IMR-90 (cell line): ENCODE results near the gene ZMYM4. TPM values are rescaled to one million over a fixed set of nuclear protein-coding genes. Genes with fewer than 3 reads are reported as not detected.
A peak's percentile ranks its signal among the peaks of the same experiment; 100 is the strongest.

ENCODE experiments used
- ATAC-seq: fragments of 200-7000 bp; cut with Tn5 transposase; 2 replicates; pipeline ENCODE4 v1.9.1; 2020; ENCODE audit warnings: low read depth, mild to moderate bottlenecking, moderate library complexity
- BruUV-seq: library from RNA; stranded (reverse); fragments of 400-500 nt; replicated peaks from 2 replicates; lab custom pipeline; 2021; lab: Mats Ljungman, UMichigan
- CTCF ChIA-PET: fragments of 300-600 bp; formaldehyde crosslinking; extraction: SDS; loops from one replicate; lab custom pipeline; 2021; ENCODE audit warnings: antibody characterized with exemption; lab: Yijun Ruan, JAX
- POLR2A ChIA-PET: fragments of 300-600 bp; sonication (Branson Sonifier 250); formaldehyde crosslinking; loops from one replicate; lab custom pipeline; 2022; ENCODE audit warnings: antibody characterized with exemption; ENCODE audit not compliant: unreplicated experiment; lab: Charles Lee
- DNase-seq: peaks from one replicate; pipeline ENCODE4 v3.0.0; 2013
- H2AFZ ChIP-seq: replicated peaks from 2 replicates; pipeline ENCODE3; 2013; ENCODE audit warnings: low read length, mild to moderate bottlenecking; ENCODE audit not compliant: poor library complexity
- H2AK5ac ChIP-seq: 2 replicates; pipeline ENCODE4 v1.6.1; 2013; ENCODE audit warnings: low read depth, low read length, inconsistent platforms
- H2AK9ac ChIP-seq: replicated peaks from 2 replicates; pipeline ENCODE3; 2013; ENCODE audit warnings: mild to moderate bottlenecking, low read depth, low read length, moderate library complexity; ENCODE audit not compliant: poor library complexity
- H2BK120ac ChIP-seq: 2 replicates; pipeline ENCODE4 v1.6.1; 2013; ENCODE audit warnings: low read depth, low read length, inconsistent platforms
- H2BK15ac ChIP-seq: 3 replicates; pipeline ENCODE4 v1.6.1; 2013; ENCODE audit warnings: low read depth, low read length, inconsistent platforms
- H2BK20ac ChIP-seq: 2 replicates; pipeline ENCODE4 v1.6.1; 2013; ENCODE audit warnings: low read depth, mild to moderate bottlenecking, inconsistent platforms, low read length, moderate library complexity
- H2BK5ac ChIP-seq: 2 replicates; pipeline ENCODE4 v1.6.1; 2013; ENCODE audit warnings: mild to moderate bottlenecking, low read depth, low read length, inconsistent platforms; ENCODE audit not compliant: poor library complexity, severe bottlenecking
- H3K14ac ChIP-seq: replicated peaks from 2 replicates; pipeline ENCODE4 v1.6.1; 2013; ENCODE audit warnings: low read depth, low read length, inconsistent platforms
- H3K18ac ChIP-seq: 2 replicates; pipeline ENCODE4 v1.6.1; 2013; ENCODE audit warnings: low read depth, low read length, control low read depth
- H3K23ac ChIP-seq: 2 replicates; pipeline ENCODE4 v1.6.1; 2013; ENCODE audit warnings: low read depth, low read length, inconsistent platforms
- H3K27ac ChIP-seq: 2 replicates; pipeline ENCODE4 v1.5.1; 2013; ENCODE audit warnings: mild to moderate bottlenecking, control low read depth, low read length; ENCODE audit not compliant: insufficient read depth
- H3K27me3 ChIP-seq: 2 replicates; pipeline ENCODE4 v1.6.1; 2013; ENCODE audit warnings: low read length; ENCODE audit not compliant: control insufficient read depth, insufficient read depth
- H3K36me3 ChIP-seq: 2 replicates; pipeline ENCODE4 v1.6.1; 2013; ENCODE audit warnings: low read length, mixed read lengths; ENCODE audit not compliant: control insufficient read depth, insufficient read depth
- H3K4ac ChIP-seq: 2 replicates; pipeline ENCODE4 v1.6.1; 2013; ENCODE audit warnings: low read depth, low read length, inconsistent platforms
- H3K4me1 ChIP-seq: 2 replicates; pipeline ENCODE4 v1.6.1; 2013; ENCODE audit warnings: low read length, mixed read lengths; ENCODE audit not compliant: control insufficient read depth, insufficient read depth
- H3K4me2 ChIP-seq: 2 replicates; pipeline ENCODE4 v1.6.1; 2013; ENCODE audit warnings: low read depth, mild to moderate bottlenecking, control low read depth, low read length, moderate library complexity
- H3K4me3 ChIP-seq: 2 replicates; pipeline ENCODE4 v1.5.1; 2013; ENCODE audit warnings: low read depth, mild to moderate bottlenecking, control low read depth, low read length, moderate library complexity; ENCODE audit not compliant: insufficient read depth
- H3K56ac ChIP-seq: 2 replicates; pipeline ENCODE4 v1.6.1; 2013; ENCODE audit warnings: low read length, inconsistent platforms; ENCODE audit not compliant: insufficient read depth; ENCODE audit errors: extremely low read depth
- H3K79me1 ChIP-seq, 2 experiments: 2 replicates each; pipeline ENCODE4 v1.6.1; 2013; ENCODE audit warnings: low read length in 2 of 2, inconsistent platforms in 1 of 2, low read depth in 1 of 2
- H3K9ac ChIP-seq: 2 replicates; pipeline ENCODE4 v1.6.1; 2013; ENCODE audit warnings: low read depth, low read length, control low read depth
- H3K9me1 ChIP-seq: 2 replicates; pipeline ENCODE4 v1.6.1; 2013; ENCODE audit warnings: low read length, inconsistent platforms; ENCODE audit not compliant: insufficient read depth
- H3K9me3 ChIP-seq: 2 replicates; pipeline ENCODE4 v1.6.1; 2013; ENCODE audit warnings: low read length; ENCODE audit not compliant: control insufficient read depth, insufficient read depth
- H4K20me1 ChIP-seq: 2 replicates; pipeline ENCODE4 v1.6.1; 2013; ENCODE audit warnings: low read length, inconsistent platforms; ENCODE audit not compliant: insufficient read depth
- H4K5ac ChIP-seq: 2 replicates; pipeline ENCODE4 v1.6.1; 2013; ENCODE audit warnings: mild to moderate bottlenecking, low read depth, low read length, control low read depth
- H4K8ac ChIP-seq, 2 experiments: 2 replicates each; pipeline ENCODE4 v1.6.1; 2013; ENCODE audit warnings: low read depth in 2 of 2, low read length in 2 of 2, control low read depth in 1 of 2, inconsistent platforms in 1 of 2
- H4K91ac ChIP-seq: 2 replicates; pipeline ENCODE4 v1.6.1; 2013; ENCODE audit warnings: low read depth, low read length, inconsistent platforms; ENCODE audit not compliant: insufficient read depth
- BHLHE40 ChIP-seq: fragments of 150-350 bp; IDR thresholded peaks from 2 replicates; pipeline ENCODE4 v1.6.1; 2016; ENCODE audit warnings: mild to moderate bottlenecking, low read depth, low read length
- CEBPB ChIP-seq: IDR thresholded peaks from 2 replicates; pipeline ENCODE4 v1.6.1; 2012; ENCODE audit warnings: low read depth, low read length, improper control_type of control experiment
- CHD1 ChIP-seq: IDR thresholded peaks from 2 replicates; pipeline ENCODE4 v1.6.1; 2012; ENCODE audit warnings: low read depth, low read length, improper control_type of control experiment
- FOS ChIP-seq: fragments of 150-350 bp; IDR thresholded peaks from 2 replicates; pipeline ENCODE4 v1.6.1; 2016; ENCODE audit warnings: low read depth, low read length
- MAFK ChIP-seq: IDR thresholded peaks from 2 replicates; pipeline ENCODE4 v1.6.1; 2012; ENCODE audit warnings: low read depth, low read length, improper control_type of control experiment
- MAZ ChIP-seq: IDR thresholded peaks from 2 replicates; pipeline ENCODE4 v1.6.1; 2012; ENCODE audit warnings: low read depth, mild to moderate bottlenecking, low read length, improper control_type of control experiment, moderate library complexity, borderline replicate concordance
- MXI1 ChIP-seq: IDR thresholded peaks from 2 replicates; pipeline ENCODE4 v1.6.1; 2012; ENCODE audit warnings: low read depth, mild to moderate bottlenecking, low read length, moderate library complexity, borderline replicate concordance
- NFE2L2 ChIP-seq: fragments of 150-350 bp; IDR thresholded peaks from 2 replicates; pipeline ENCODE4 v1.6.1; 2016; ENCODE audit warnings: low read depth, mild to moderate bottlenecking, low read length
- POLR2A ChIP-seq: IDR thresholded peaks from 2 replicates; pipeline ENCODE4 v1.6.1; 2012; ENCODE audit warnings: mild to moderate bottlenecking, low read depth, low read length
- RAD21 ChIP-seq: IDR thresholded peaks from 2 replicates; pipeline ENCODE4 v1.6.1; 2012; ENCODE audit warnings: low read length, improper control_type of control experiment
- RCOR1 ChIP-seq: IDR thresholded peaks from 2 replicates; pipeline ENCODE4 v1.6.1; 2012; ENCODE audit warnings: mild to moderate bottlenecking, low read length, improper control_type of control experiment; ENCODE audit not compliant: insufficient replicate concordance
- RFX5 ChIP-seq: IDR thresholded peaks from 2 replicates; pipeline ENCODE4 v1.8.0; 2012; ENCODE audit warnings: low read depth, mild to moderate bottlenecking, low read length, moderate library complexity
- SMC3 ChIP-seq: fragments of 150-350 bp; IDR thresholded peaks from 2 replicates; pipeline ENCODE4 v1.6.1; 2016; ENCODE audit warnings: low read depth, mild to moderate bottlenecking, antibody characterized with exemption, low read length, moderate library complexity
- WGBS, 2 experiments: methylation state at CpG; one replicate each; pipeline versions ENCODE4 v1.1.5 to v1.1.7; 2013; ENCODE audit warnings: missing lambda C conversion rate in 2 of 2; ENCODE audit not compliant: insufficient read length in 1 of 2; ENCODE audit errors: extremely low coverage in 2 of 2; 5-methylcytosine and 5-hydroxymethylcytosine counted together
- dilution Hi-C: fragments of 300-500 bp; cut with HindIII; formaldehyde crosslinking; loops from one replicate; pipeline ENCODE4 v1.14.3; 2018; ENCODE audit warnings: low sequenced_read_pairs; ENCODE audit not compliant: unreplicated experiment
- in situ Hi-C: fragments of 300-500 bp; cut with MboI; formaldehyde crosslinking; loops from 3 replicates; pipeline ENCODE4 v1.14.3; 2019; ENCODE audit warnings: low sequenced_read_pairs, inconsistent platforms, mixed read lengths
- intact Hi-C: fragments of 100-400 bp; cut with micrococcal nuclease; formaldehyde crosslinking; loops from 2 replicates; pipeline ENCODE4 v1.10.0; 2022
- polyA plus RNA-seq, 3 experiments: library from polyadenylated mRNA; depleted of rRNA; stranded (reverse); fragments of >200 nt; gene quantifications; 2 replicates each; pipeline ENCODE4 v1.2.3, GENCODE V29; 2012; ENCODE audit warnings: low replicate concordance in 1 of 3
- total RNA-seq: library from RNA; depleted of rRNA; stranded (reverse); fragments of >200 nt; gene quantifications from 2 replicates; pipeline ENCODE4 v1.2.3, GENCODE V29; 2012
- TF ChIP-seq, protein P1 (sequence below): conservative IDR thresholded peaks from 2 replicates; pipeline ENCODE4 v1.5.1; 2012; ENCODE audit warnings: mild to moderate bottlenecking, low read depth, low read length, improper control_type of control experiment
- TF ChIP-seq, protein P2 (sequence below): fragments of 150-350 bp; IDR thresholded peaks from 2 replicates; pipeline ENCODE4 v1.6.1; 2016; ENCODE audit warnings: low read depth, mild to moderate bottlenecking, low read length, moderate library complexity, borderline replicate concordance
- TF ChIP-seq, protein P3 (sequence below): fragments of 150-350 bp; IDR thresholded peaks from 2 replicates; pipeline ENCODE4 v1.6.1; 2017; ENCODE audit warnings: mild to moderate bottlenecking, antibody characterized with exemption, low read length, low read depth

The ZMYM4 gene
- total and polyA plus RNA-seq, 2 of the 4 experiments (the other 2 are of a cell fraction), result 14.7 to 53.8 TPM

DNA sequence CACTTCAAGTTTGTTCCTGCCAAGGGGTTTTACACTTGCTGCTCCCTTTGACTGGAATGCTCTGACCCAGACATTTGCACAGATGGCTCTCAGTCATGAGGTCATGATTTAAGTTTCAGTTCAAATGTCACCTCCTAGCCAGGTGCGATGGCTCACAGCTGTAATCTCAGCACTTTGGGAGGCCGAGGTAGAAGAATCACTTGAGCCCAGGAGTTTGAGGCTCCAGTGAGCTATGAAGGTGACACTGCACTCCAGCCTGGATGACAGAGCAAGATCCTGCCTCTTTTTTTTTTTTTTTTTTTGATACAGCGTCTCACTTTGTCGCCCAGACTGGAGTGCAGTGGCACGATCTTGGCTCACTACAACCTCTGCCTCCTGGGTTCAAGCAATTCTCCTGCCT, 4.5 kb upstream of the ZMYM4 start:
- no TSS peak for BruUV-seq
- dilution Hi-C loops, result no loop called here

More for the DNA sequence above, 4.5 kb upstream of the ZMYM4 start:
- Histone ChIP-seq H2AK9ac (no peak overlapping the region), H3K18ac (no peak overlapping the region), H2AK5ac (no peak overlapping the region), H2BK20ac (no peak overlapping the region), H3K9me1 (no peaks in the 10 kb centered on the region), H3K27me3 (no peaks in the 10 kb centered on the region), H3K23ac (no peak overlapping the region), H3K36me3 (no peaks in the 10 kb centered on the region), H2BK15ac (no peak overlapping the region), H3K4ac (no peak overlapping the region), H3K79me1 (peaks cover 0 to 8% of the 10 kb centered on the region in 2 experiments; a peak in 2 of 4 replicates), H4K5ac (no peak overlapping the region), H3K14ac (no peak overlapping the region), H4K20me1 (no peaks in the 10 kb centered on the region), H3K56ac (no peak overlapping the region), H4K91ac (no peak overlapping the region), H3K9me3 (no peaks in the 10 kb centered on the region), H2BK5ac (no peak overlapping the region), H3K9ac (no peak overlapping the region), H3K27ac (no peak overlapping the region), H2BK120ac (no peak overlapping the region), H3K4me3 (no peak overlapping the region), H4K8ac (no peak overlapping the region), H3K4me2 (no peak overlapping the region), H3K4me1 (no peaks in the 10 kb centered on the region), H2AFZ (peak overlapping the region; percentile 40)
- TF ChIP-seq SMC3 (no peak), RCOR1 (no peak), MXI1 (no peak), MAFK (no peak), RFX5 (no peak), BHLHE40 (no peak), RAD21 (no peak), CEBPB (no peak), POLR2A (no peak), CHD1 (no peak), MAZ (no peak), FOS (no peak), NFE2L2 (no peak)
- TF ChIP-seq, protein P1, sequence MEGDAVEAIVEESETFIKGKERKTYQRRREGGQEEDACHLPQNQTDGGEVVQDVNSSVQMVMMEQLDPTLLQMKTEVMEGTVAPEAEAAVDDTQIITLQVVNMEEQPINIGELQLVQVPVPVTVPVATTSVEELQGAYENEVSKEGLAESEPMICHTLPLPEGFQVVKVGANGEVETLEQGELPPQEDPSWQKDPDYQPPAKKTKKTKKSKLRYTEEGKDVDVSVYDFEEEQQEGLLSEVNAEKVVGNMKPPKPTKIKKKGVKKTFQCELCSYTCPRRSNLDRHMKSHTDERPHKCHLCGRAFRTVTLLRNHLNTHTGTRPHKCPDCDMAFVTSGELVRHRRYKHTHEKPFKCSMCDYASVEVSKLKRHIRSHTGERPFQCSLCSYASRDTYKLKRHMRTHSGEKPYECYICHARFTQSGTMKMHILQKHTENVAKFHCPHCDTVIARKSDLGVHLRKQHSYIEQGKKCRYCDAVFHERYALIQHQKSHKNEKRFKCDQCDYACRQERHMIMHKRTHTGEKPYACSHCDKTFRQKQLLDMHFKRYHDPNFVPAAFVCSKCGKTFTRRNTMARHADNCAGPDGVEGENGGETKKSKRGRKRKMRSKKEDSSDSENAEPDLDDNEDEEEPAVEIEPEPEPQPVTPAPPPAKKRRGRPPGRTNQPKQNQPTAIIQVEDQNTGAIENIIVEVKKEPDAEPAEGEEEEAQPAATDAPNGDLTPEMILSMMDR, result no peak
- TF ChIP-seq, protein P2, sequence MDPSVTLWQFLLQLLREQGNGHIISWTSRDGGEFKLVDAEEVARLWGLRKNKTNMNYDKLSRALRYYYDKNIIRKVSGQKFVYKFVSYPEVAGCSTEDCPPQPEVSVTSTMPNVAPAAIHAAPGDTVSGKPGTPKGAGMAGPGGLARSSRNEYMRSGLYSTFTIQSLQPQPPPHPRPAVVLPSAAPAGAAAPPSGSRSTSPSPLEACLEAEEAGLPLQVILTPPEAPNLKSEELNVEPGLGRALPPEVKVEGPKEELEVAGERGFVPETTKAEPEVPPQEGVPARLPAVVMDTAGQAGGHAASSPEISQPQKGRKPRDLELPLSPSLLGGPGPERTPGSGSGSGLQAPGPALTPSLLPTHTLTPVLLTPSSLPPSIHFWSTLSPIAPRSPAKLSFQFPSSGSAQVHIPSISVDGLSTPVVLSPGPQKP, result no peak
- TF ChIP-seq, protein P3, sequence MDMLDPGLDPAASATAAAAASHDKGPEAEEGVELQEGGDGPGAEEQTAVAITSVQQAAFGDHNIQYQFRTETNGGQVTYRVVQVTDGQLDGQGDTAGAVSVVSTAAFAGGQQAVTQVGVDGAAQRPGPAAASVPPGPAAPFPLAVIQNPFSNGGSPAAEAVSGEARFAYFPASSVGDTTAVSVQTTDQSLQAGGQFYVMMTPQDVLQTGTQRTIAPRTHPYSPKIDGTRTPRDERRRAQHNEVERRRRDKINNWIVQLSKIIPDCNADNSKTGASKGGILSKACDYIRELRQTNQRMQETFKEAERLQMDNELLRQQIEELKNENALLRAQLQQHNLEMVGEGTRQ, result no peak
- ATAC-seq (no peak), DNase-seq (no peak)
- WGBS, 2 experiments, result 83% methylated on average over 1 of the region's 5 CpGs; no CpG with 5 or more reads in 1 of the 2 experiments
- CTCF ChIA-PET, result interaction anchor here (0.7 kb wide), 1 partner anchor 8 kb away, joined by 8 read pairs; no protein-coding TSS in a partner anchor
- POLR2A ChIA-PET, result no interaction called here
- in situ Hi-C loops (no loop called here), intact Hi-C loops (no loop called here)
